ENCODE results near the gene DNPEP. TPM values are rescaled to one million over a fixed set of nuclear protein-coding genes. Genes with fewer than 3 reads are reported as not detected.

DNPEP gene
- total RNA-seq, 4 donors from 2014 or later: 44.9 to 102 (median 61.6) TPM

- WGBS: 90% methylated on average over 7 of the region's 8 CpGs
- H3K4me3 ChIP-seq: peak overlapping the region; percentile 71 to 80 (median 77)
- TF ChIP-seq, protein P1, sequence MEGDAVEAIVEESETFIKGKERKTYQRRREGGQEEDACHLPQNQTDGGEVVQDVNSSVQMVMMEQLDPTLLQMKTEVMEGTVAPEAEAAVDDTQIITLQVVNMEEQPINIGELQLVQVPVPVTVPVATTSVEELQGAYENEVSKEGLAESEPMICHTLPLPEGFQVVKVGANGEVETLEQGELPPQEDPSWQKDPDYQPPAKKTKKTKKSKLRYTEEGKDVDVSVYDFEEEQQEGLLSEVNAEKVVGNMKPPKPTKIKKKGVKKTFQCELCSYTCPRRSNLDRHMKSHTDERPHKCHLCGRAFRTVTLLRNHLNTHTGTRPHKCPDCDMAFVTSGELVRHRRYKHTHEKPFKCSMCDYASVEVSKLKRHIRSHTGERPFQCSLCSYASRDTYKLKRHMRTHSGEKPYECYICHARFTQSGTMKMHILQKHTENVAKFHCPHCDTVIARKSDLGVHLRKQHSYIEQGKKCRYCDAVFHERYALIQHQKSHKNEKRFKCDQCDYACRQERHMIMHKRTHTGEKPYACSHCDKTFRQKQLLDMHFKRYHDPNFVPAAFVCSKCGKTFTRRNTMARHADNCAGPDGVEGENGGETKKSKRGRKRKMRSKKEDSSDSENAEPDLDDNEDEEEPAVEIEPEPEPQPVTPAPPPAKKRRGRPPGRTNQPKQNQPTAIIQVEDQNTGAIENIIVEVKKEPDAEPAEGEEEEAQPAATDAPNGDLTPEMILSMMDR (IDR thresholded peaks at IDR 0.05): no peak
- peak in 1 of 2 donors; percentile 3 for TF ChIP-seq POLR2AphosphoS5 (IDR thresholded peaks at IDR 0.05)
- H3K4me1 ChIP-seq: peaks cover 6 to 45% (median 32%) of the 10 kb centered on the region in 4 donors
- no peak for DNase-seq (ENCODE audit: extremely low spot score)
- H3K27ac ChIP-seq (replicated peaks in 1 of 4): peak overlapping the region; percentile 94 to 99 (median 96)
- H3K27me3 ChIP-seq: no peaks in the 10 kb centered on the region
- H3K9me3 ChIP-seq: no peaks in the 10 kb centered on the region
- intact Hi-C loops (cut with DNase I): no loop called here
- H3K36me3 ChIP-seq: peaks cover 17 to 63% (median 60%) of the 10 kb centered on the region in 4 donors
Measured at GRCh38 chr2:219425238-219426067, 37.7 kb upstream of the DNPEP start.

DNA sequence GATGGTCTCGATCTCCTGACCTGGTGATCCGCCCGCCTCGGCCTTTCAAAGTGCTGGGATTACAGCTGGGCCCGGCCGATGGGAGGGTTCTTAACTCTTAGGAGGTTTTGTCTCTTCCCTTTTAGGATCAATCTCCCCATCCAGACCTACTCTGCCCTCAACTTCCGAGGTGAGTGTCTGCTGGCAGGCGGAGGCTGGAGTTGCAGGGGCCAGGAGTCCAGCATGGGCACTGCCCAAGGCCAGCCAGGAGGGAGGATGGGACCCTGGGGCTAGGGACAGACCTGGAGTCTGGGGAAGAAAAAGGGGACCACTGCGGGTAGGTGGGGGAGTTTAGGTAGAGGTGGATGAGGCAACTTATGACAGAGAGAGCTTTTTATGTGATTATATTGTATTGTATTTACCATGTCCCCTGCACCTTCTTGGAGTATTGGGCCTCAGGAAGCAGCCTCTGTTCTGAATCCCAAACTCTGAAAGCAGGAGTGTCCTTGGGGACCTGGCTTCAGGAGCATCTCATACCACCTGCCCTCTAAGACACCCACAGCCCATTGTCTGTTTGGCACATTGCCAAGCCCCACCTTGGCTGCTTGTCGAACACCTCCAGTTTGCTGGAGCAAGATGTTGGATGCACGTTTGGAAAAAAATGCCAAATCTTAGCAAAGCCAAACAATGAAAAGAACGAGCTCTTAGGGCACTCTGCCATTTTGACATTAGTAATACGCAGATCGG, 36.1 kb upstream of the DNPEP start:
- no peak for DNase-seq (ENCODE audit: extremely low spot score)
- Histone ChIP-seq H3K9me3 (no peaks in the 10 kb centered on the region), H3K36me3 (peaks cover 19 to 74% (median 70%) of the 10 kb centered on the region in 4 donors), H3K4me3 (peak overlapping the region; percentile 71 to 80 (median 77)), H3K4me1 (peaks cover 2 to 41% (median 27%) of the 10 kb centered on the region in 4 donors), H3K27ac (replicated peaks in 1 of 4) (peak overlapping the region; percentile 94 to 99 (median 96)), H3K27me3 (peaks cover 0 to 7% (median 0%) of the 10 kb centered on the region in 4 donors)
- 57% methylated on average over 14 of the region's 14 CpGs for WGBS
- intact Hi-C loops (cut with DNase I): no loop called here
- TF ChIP-seq EP300 (IDR thresholded peaks at IDR 0.05): no peak
- TF ChIP-seq, protein P1 (IDR thresholded peaks at IDR 0.05): no peak
- no peak for TF ChIP-seq POLR2A (IDR thresholded peaks at IDR 0.05; ENCODE audit: low read depth)
- TF ChIP-seq POLR2AphosphoS5 (IDR thresholded peaks at IDR 0.05): peak; percentile 79 to 93

GRCh38 chr2:219422952-219423534, 35.3 kb upstream of the DNPEP start:
- 57% methylated on average over 8 of the region's 8 CpGs for WGBS
- Histone ChIP-seq H3K36me3 (peaks cover 19 to 76% (median 70%) of the 10 kb centered on the region in 4 donors), H3K9me3 (no peaks in the 10 kb centered on the region), H3K4me3 (peak overlapping the region; percentile 71 to 80 (median 77)), H3K4me1 (peaks cover 2 to 48% (median 34%) of the 10 kb centered on the region in 4 donors), H3K27ac (replicated peaks in 1 of 4) (peak overlapping the region; percentile 94 to 99 (median 96)), H3K27me3 (peaks cover 0 to 15% (median 4%) of the 10 kb centered on the region in 4 donors)
- no peak for DNase-seq (ENCODE audit: extremely low spot score)
- intact Hi-C loops (cut with DNase I): no loop called here
- peak; percentile 37 to 77 for TF ChIP-seq POLR2AphosphoS5 (IDR thresholded peaks at IDR 0.05)
- no peak for TF ChIP-seq EP300 (IDR thresholded peaks at IDR 0.05)

DNA sequence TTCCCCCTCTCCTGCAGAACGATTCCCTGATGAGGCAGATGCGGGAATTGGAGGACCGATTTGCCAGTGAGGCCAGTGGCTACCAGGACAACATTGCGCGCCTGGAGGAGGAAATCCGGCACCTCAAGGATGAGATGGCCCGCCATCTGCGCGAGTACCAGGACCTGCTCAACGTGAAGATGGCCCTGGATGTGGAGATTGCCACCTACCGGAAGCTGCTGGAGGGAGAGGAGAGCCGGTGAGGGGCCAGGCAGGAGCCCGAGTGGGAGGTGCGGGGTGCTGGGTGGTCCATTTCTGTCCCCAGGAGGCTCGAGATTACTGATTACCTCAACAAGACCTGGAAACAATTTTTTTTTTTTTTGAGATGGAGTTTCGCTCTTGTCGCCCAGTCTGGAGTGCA, 33.6 kb upstream of the DNPEP start:
- intact Hi-C loops (cut with DNase I): no loop called here
- Histone ChIP-seq H3K27ac (replicated peaks in 1 of 4) (peak overlapping the region; percentile 94 to 99 (median 96)), H3K27me3 (peaks cover 0 to 20% (median 4%) of the 10 kb centered on the region in 4 donors), H3K4me1 (peaks cover 9 to 64% (median 51%) of the 10 kb centered on the region in 4 donors), H3K4me3 (peak overlapping the region; percentile 71 to 80 (median 77)), H3K36me3 (peaks cover 19 to 70% (median 67%) of the 10 kb centered on the region in 4 donors), H3K9me3 (no peaks in the 10 kb centered on the region)
- no peak for TF ChIP-seq POLR2A (IDR thresholded peaks at IDR 0.05; ENCODE audit: low read depth)
- TF ChIP-seq POLR2AphosphoS5 (IDR thresholded peaks at IDR 0.05): peak; percentile 38 to 80
- TF ChIP-seq, protein P1 (IDR thresholded peaks at IDR 0.05): peak in 2 of 3 experiments; percentile 20 to 21
- DNase-seq (ENCODE audit: extremely low spot score): no peak
- WGBS: 53% methylated on average over 16 of the region's 17 CpGs

Measured in esophagus muscularis mucosa (tissue), 4 donors.